SJCRH30 (cell line): ENCODE results near the gene SCEL. TPM values are rescaled to one million over a fixed set of nuclear protein-coding genes. Genes with fewer than 3 reads are reported as not detected.

ENCODE experiments used
- DNase-seq, 2 experiments: peaks; one replicate each; pipeline ENCODE4 v3.0.0-alpha.2; 2015 to 2020
- H3K27ac ChIP-seq: fragments of 250-450 bp; sonication (Bioruptor Pico); 2 replicates; pipeline ENCODE4 v1.5.1; 2020; ENCODE audit warnings: mild to moderate bottlenecking, moderate library complexity
- H3K27me3 ChIP-seq: fragments of 250-450 bp; sonication (Bioruptor Pico); 2 replicates; pipeline ENCODE4 v1.5.1; 2020; ENCODE audit warnings: mild to moderate bottlenecking, moderate library complexity
- H3K36me3 ChIP-seq: fragments of 250-450 bp; sonication (Bioruptor Pico); 2 replicates; pipeline ENCODE4 v1.5.1; 2020; ENCODE audit warnings: mild to moderate bottlenecking, moderate library complexity
- H3K4me1 ChIP-seq: fragments of 250-450 bp; sonication (Bioruptor Pico); 2 replicates; pipeline ENCODE4 v1.5.1; 2020; ENCODE audit warnings: mild to moderate bottlenecking, moderate library complexity
- H3K4me3 ChIP-seq: fragments of 250-450 bp; sonication (Bioruptor Pico); 2 replicates; pipeline ENCODE4 v1.5.1; 2020; ENCODE audit warnings: mild to moderate bottlenecking, moderate library complexity
- H3K9me3 ChIP-seq: fragments of 250-450 bp; sonication (Bioruptor Pico); replicated peaks from 2 replicates; pipeline ENCODE4 v1.5.1; 2020; ENCODE audit warnings: mild to moderate bottlenecking, moderate library complexity
- total RNA-seq: library from RNA; depleted of rRNA; stranded (reverse); fragments of >200 nt; shearing (Covaris generic); gene quantifications from 2 replicates; pipeline ENCODE4 v1.2.3, GENCODE V29; 2014; rRNA removed

Gene SCEL, protein sequence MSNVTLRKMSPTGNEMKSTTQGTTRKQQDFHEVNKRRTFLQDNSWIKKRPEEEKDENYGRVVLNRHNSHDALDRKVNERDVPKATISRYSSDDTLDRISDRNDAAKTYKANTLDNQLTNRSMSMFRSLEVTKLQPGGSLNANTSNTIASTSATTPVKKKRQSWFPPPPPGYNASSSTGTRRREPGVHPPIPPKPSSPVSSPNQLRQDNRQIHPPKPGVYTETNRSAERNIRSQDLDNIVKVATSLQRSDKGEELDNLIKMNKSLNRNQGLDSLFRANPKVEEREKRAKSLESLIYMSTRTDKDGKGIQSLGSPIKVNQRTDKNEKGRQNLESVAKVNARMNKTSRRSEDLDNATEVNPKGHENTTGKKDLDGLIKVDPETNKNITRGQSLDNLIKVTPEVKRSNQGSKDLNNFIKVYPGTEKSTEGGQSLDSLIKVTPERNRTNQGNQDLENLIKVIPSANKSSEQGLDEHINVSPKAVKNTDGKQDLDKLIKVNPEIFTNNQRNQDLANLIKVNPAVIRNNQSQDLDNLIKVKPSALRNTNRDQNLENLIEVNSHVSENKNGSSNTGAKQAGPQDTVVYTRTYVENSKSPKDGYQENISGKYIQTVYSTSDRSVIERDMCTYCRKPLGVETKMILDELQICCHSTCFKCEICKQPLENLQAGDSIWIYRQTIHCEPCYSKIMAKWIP
- not detected in 2 replicates for total RNA-seq

DNA sequence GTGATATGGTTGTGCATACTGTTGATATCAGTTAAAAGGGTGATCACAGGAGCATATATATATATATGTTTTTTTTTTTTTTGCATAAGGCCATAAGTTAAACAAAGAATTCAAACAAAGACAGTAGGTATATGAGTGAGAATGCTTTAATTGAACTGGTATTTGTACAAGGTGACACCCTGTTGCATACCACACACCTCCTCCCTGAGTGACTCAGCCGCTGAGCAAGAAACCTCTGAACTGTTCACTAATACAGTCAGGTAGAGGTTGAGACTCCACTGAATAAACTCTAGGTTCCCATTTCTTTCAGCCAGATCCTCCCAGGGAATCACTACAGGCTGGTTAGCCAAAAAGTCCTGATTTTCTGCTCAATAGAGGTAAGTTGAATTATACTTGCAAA is at the start of gene SCEL:
SCEL (plus strand) TSS at position 259 of the 400 bp plus-strand sequence. CDS start 20,170 bp downstream, outside the sequence.
- no peaks in the 10 kb centered on the region for H3K36me3 ChIP-seq
- no peak for DNase-seq
- H3K4me3 ChIP-seq = no peak within 1 kb of the TSS
- H3K27me3 ChIP-seq = no peaks in the 10 kb centered on the region
- no peaks in the 10 kb centered on the region for H3K9me3 ChIP-seq
- H3K27ac ChIP-seq = no peak within 1 kb of the TSS
- H3K4me1 ChIP-seq = 0 out of 2 replicates have a peak, but pooled peaks cover 3% of the 10 kb centered on the region

DNA sequence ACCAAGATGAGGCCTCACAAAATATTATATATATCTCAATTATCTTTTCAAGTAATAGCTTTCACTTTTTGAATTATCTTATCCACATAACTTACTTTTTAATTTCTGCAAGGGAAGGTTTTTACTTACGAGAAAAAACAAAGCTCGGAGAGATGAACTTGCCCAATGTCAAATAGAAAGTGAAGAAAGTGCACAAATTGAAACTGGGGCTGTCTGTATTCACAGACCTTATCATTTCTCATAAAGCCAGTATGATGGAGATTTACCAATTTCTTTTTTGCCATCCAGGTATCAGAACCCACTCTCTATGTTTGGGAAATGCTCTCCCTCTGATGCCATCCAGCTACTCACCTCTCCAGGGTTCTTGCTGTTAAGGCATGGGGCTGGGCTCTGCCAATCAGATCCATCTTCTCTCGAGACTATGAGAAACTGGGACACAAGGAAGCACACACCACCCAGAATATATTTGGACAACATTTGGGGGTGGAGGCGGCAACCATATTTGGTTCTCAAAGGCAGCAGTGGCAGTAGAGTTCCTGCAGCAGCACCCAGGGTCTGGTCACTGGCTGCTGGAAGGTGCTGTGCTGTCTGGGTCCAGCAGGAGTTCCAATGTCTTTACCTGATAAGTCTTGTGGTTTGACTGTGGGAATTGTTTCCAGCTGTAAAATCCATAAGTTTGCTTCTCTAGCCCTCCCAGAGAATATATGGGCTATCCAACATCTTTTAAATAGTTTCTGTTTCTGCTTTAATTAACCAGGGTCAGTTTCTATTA is 45.8 kb upstream of the SCEL start:
- Histone ChIP-seq H3K27ac (no peak overlapping the region), H3K4me3 (no peak overlapping the region), H3K36me3 (no peaks in the 10 kb centered on the region), H3K9me3 (no peaks in the 10 kb centered on the region), H3K4me1 (no peaks in the 10 kb centered on the region), H3K27me3 (no peaks in the 10 kb centered on the region)
- DNase-seq = no peak

DNA sequence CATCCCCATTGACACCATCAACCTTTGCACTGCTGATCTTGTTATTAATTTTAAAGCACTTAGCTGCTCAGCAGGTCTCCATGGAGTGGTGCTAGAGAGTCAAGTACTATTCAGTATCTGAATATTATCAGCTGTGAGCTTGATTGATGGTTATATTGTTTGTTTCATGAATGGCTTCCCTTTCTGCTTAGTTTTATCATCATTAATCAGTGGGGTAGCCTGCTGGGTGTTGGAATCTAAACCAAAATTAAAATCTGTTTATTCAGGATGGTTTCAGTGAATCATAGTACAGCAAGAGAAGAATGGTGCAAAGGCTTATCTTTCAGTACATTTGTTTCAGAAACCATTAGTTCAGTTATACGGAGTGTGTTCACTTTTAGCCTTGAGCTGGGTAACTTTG is 42.5 kb upstream of the SCEL start:
- H3K36me3 ChIP-seq = no peaks in the 10 kb centered on the region
- H3K27me3 ChIP-seq = no peaks in the 10 kb centered on the region
- no peak overlapping the region for H3K4me3 ChIP-seq
- H3K4me1 ChIP-seq = no peaks in the 10 kb centered on the region
- H3K9me3 ChIP-seq = no peaks in the 10 kb centered on the region
- no peak overlapping the region for H3K27ac ChIP-seq
- peak in 1 of 2 experiments; percentile 16 for DNase-seq

DNA sequence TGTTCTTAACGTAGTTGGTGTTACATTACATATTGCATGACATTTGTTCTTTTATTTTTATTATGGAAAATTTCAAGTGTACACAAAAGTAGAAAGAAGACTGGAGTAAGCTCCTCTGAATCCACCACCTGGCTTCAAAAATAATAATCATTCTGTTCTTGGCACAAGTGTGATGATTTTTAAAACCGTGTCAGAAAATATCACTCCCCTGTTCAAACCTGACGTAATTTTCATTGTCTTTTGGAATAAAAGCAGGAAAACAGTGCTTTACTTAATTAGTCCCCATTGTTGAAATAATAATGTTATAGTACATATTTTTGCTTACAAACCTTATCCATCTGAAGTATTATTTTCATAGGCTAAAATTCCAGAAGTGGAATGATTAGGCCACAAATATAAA is 41.3 kb upstream of the SCEL start:
- Histone ChIP-seq H3K4me3 (no peak overlapping the region), H3K9me3 (no peaks in the 10 kb centered on the region), H3K36me3 (no peaks in the 10 kb centered on the region), H3K27ac (no peak overlapping the region), H3K4me1 (no peaks in the 10 kb centered on the region), H3K27me3 (no peaks in the 10 kb centered on the region)
- DNase-seq = no peak

DNA sequence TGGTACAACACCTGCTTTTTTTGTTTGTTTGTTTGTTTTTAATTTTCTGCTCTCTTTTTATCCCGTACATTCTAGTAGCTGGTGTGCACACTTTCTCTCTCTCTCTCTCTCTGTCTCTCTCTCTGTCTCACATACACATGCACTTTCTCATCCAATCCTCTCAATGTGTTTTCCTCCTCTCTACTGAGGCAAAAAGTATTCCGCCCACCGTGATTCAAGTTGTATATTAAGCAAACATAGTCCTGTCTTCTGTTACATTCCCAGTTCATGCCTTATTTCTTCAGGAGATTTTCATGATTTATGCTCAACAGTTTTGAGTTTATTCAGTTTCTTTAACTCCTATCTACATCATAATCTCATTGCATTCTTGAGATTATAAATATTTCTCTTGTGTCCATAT is 38.2 kb upstream of the SCEL start:
- H3K36me3 ChIP-seq = no peaks in the 10 kb centered on the region
- no peak overlapping the region for H3K4me3 ChIP-seq
- no peaks in the 10 kb centered on the region for H3K9me3 ChIP-seq
- no peaks in the 10 kb centered on the region for H3K4me1 ChIP-seq
- H3K27me3 ChIP-seq = no peaks in the 10 kb centered on the region
- no peak for DNase-seq
- no peak overlapping the region for H3K27ac ChIP-seq

DNA sequence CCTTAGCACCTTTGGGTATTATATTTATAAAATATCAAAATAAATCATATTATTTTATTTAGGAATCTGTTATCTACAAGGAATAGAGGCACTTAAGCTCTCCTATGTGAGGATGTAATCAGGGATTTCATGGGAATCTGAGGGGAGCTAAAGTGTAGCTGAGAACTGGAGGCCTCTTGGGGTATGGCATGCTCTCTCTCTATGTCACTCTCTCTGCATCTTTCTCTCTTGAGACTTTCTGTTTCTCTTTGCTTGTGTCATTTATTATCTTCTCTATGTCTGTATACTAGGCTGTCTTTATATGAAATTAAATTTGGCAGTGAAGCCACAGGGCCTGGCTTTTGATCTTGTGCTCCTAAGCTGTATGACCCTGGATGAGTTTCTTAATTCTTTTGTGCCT is 37.7 kb upstream of the SCEL start:
- H3K9me3 ChIP-seq = no peaks in the 10 kb centered on the region
- no peak for DNase-seq
- H3K4me1 ChIP-seq = no peaks in the 10 kb centered on the region
- no peaks in the 10 kb centered on the region for H3K36me3 ChIP-seq
- no peak overlapping the region for H3K27ac ChIP-seq
- no peak overlapping the region for H3K4me3 ChIP-seq
- H3K27me3 ChIP-seq = no peaks in the 10 kb centered on the region

DNA sequence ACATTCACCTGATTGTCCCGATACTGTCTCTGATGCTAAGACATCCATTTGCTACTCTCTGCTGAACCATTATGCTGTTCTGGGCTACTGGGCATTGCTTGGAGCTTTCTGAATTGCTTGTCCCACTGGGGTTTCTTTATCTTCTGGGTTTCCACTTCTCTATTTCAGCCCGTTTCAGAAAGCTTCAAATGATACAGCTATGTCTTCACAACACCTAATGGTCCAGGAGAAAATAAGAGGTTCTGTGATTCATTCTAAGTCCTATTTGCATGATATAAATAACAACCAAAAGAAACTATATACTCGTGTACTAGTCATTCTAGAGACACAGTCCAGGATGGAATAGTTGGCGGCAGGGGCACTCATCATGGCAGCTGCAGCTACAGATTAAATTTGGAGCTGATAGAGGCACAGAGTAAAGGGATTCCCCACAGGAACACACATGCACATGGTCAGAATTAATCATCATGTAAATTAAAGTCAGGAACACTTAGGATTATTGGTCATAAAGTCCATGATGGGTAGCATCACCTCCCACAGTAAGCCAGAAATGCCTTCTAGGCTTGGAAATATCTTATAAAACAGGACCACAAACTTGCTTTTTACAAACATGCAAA is 33.3 kb upstream of the SCEL start:
- Histone ChIP-seq H3K4me3 (no peak overlapping the region), H3K36me3 (no peaks in the 10 kb centered on the region), H3K4me1 (no peaks in the 10 kb centered on the region), H3K27me3 (no peaks in the 10 kb centered on the region), H3K9me3 (no peaks in the 10 kb centered on the region), H3K27ac (no peak overlapping the region)
- DNase-seq = no peak

DNA sequence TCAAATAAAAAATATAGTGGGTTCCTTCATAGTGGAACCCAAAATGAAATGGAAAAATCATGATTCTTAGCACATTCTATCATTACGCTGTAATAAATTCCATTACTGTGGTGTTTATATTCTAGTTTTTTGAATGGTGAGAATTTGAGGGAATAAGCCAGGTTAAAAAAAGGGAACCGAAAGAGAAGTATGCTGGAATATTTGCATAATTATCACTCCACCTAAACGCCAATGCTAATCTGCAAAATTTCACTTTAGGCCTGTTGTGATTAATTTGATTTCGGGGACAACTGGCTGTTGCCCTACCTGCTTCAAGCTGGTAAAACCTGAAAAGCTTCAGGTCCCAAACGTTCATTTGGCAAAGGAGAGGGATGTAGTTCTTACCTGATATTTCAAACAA is 32.1 kb upstream of the SCEL start:
- Histone ChIP-seq H3K27me3 (no peaks in the 10 kb centered on the region), H3K9me3 (no peaks in the 10 kb centered on the region), H3K27ac (no peak overlapping the region), H3K4me3 (no peak overlapping the region), H3K4me1 (peaks cover 9% of the 10 kb centered on the region), H3K36me3 (no peaks in the 10 kb centered on the region)
- no peak for DNase-seq

DNA sequence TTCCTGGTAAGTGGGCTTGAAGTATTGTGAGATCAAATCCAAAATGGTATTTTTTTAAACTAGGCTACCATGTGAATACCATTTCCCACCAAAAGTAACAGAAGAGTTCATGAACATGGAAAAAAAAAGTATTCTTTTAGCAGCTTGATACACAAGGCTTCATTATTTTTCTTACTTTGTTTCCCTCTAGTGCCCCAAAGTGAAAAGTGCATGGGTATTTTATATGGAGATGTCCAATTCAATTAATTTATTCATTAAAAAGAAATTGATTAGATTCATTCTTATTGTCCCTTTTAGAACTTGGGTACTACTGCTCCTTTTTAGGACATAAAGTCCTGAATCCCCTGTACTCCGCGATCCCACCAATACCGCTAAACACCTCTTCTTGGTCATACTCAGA is 28.6 kb upstream of the SCEL start:
- Histone ChIP-seq H3K27me3 (no peaks in the 10 kb centered on the region), H3K4me3 (no peak overlapping the region), H3K27ac (no peak overlapping the region), H3K4me1 (peaks cover 13% of the 10 kb centered on the region), H3K36me3 (no peaks in the 10 kb centered on the region), H3K9me3 (no peaks in the 10 kb centered on the region)
- DNase-seq = peak in 1 of 2 experiments; percentile 3

DNA sequence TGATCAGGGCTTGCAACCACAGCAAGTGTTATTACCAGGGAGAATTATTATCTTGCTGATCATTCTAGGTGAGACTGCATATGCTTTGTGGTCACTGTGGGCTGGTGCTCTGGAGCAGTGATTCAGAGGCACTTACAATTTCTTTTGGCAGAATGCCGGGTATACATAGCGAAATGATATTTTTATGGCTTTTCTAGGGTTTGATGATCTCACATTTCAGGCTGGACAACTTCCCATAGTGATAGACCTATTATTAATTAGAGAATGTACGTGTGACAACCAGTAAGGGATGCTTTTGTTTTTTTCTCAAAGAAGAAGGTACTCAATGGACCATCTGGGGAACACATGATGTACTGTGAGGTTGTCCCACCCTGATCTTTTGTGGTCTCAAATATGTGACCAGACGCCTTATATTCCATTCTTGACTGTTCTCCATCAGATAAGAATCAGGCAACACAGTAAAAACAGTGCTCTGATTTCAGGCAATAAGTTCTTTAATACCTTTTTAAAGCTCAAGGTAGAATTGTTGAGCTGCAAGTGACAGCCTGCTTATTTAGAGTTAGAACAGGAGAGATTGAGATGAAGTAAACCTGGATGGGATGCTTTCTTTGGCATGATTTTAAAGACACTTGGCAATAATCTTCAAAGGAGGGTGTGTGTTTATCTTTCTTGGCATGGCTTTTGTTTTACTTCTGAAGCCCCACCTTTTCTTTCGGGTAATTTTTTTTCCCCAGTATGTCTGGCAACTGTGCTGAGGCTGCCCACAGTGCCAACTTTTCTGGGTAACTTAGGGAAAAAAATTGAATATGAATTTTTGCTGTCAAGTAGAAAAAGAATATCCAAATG is 27.4 kb upstream of the SCEL start:
- Histone ChIP-seq H3K36me3 (no peaks in the 10 kb centered on the region), H3K9me3 (no peaks in the 10 kb centered on the region), H3K4me3 (no peak overlapping the region), H3K27ac (no peak overlapping the region), H3K27me3 (no peaks in the 10 kb centered on the region), H3K4me1 (peaks cover 13% of the 10 kb centered on the region)
- peak; percentile 45 to 64 for DNase-seq

DNA sequence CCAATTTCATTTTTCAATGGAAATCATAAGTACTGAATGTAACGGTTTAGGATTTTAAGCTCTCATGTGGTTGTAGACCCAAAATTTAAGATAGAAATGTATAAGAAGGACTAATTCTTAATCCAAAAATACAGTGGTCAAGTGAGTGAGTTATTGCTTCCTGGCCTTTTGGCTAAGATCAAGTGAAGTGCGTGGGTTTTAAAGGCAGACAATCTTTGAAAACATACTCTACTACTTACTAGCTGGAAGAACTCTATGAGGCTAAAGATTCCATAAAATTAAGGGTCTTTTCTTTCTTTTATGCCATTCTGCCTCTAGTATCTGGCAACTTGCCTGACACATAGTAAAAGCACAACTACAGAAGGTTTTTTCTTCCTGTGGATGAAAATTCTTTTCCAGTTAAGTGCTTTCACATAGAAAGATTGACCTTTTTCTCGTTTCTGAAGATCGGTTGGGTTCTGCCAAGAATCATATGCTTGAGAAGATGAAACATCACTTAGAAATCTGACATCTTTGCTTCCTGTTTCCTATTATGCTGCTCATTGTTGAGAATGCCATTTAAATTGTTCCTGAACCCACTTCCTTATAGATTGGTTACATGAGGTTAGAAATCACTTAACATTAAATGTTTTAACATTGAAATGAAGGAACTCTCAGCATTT is 26.4 kb upstream of the SCEL start:
- Histone ChIP-seq H3K4me3 (no peak overlapping the region), H3K36me3 (no peaks in the 10 kb centered on the region), H3K4me1 (peaks cover 13% of the 10 kb centered on the region), H3K9me3 (no peaks in the 10 kb centered on the region), H3K27me3 (no peaks in the 10 kb centered on the region), H3K27ac (no peak overlapping the region)
- DNase-seq = no peak

DNA sequence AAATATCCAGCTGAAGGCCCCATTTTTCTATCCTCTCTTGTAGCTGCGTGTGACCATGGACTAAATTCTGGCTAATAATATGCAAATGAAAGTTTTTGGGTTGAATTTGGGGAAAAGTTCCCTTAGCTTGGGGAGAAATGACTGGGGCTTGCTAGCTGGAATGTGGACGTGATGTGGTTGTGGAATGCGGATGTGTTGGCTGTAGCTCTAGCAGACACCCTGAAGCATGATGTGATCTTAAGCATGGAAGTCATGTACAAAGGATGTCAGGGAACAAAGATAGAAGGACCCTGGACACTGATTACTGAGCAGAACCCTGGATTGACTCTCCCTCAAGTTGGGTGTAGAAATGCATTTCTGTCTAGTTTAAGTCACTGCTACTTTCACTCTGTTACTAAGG is 25.4 kb upstream of the SCEL start:
- Histone ChIP-seq H3K4me3 (no peak overlapping the region), H3K4me1 (peaks cover 13% of the 10 kb centered on the region), H3K9me3 (no peaks in the 10 kb centered on the region), H3K27ac (no peak overlapping the region), H3K27me3 (no peaks in the 10 kb centered on the region), H3K36me3 (no peaks in the 10 kb centered on the region)
- no peak for DNase-seq

DNA sequence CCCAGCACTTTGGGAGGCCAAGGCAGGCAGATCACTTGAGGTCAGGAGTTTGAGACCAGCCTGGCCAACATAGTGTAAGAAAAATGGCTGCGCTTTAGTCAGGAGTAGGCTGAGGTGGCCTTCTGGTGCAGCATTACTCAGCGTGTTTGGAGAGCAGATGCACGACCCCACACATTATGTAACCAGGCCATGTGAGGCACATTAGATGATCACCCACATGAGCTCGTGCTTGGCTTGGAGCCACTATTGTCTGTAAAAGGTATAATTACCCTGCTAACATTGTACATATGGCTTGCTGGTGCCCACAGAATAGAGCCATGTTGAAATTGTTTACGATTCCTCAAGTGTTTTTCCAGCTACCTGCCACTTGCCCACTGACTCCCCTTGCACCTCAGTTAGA is 24.0 kb upstream of the SCEL start:
- no peaks in the 10 kb centered on the region for H3K27me3 ChIP-seq
- H3K4me3 ChIP-seq = no peak overlapping the region
- no peak overlapping the region for H3K27ac ChIP-seq
- peaks cover 13% of the 10 kb centered on the region for H3K4me1 ChIP-seq
- H3K36me3 ChIP-seq = no peaks in the 10 kb centered on the region
- peak; percentile 8 to 13 for DNase-seq
- H3K9me3 ChIP-seq = no peaks in the 10 kb centered on the region
